DOHH2 (cell line): ENCODE data around the gene COL4A1.

Experiments used
- H3F3A ChIP-seq: fragments of 200-600 bp; sonication (generic), shearing (Covaris generic); 2 replicates; pipeline ENCODE4 v1.6.0; 2016; ENCODE audit warnings: antibody characterized with exemption, mild to moderate bottlenecking; ENCODE audit not compliant: control insufficient read depth, insufficient read depth
- H3K27ac ChIP-seq: fragments of 200-600 bp; sonication (generic); 2 replicates; pipeline ENCODE4 v1.5.1; 2014; ENCODE audit warnings: low read depth, mild to moderate bottlenecking, low read length, moderate library complexity
- H3K27me3 ChIP-seq: fragments of 200-600 bp; sonication (generic); 2 replicates; pipeline ENCODE4 v1.6.1; 2014; ENCODE audit warnings: mild to moderate bottlenecking, low read length, mixed read lengths; ENCODE audit not compliant: control insufficient read depth
- H3K36me3 ChIP-seq: fragments of 200-600 bp; sonication (generic); 2 replicates; pipeline ENCODE4 v1.6.1; 2014; ENCODE audit warnings: mild to moderate bottlenecking, low read length, moderate library complexity, mixed read lengths; ENCODE audit not compliant: control insufficient read depth
- H3K4me1 ChIP-seq: fragments of 200-600 bp; sonication (generic); 2 replicates; pipeline ENCODE4 v1.6.1; 2014; ENCODE audit warnings: mild to moderate bottlenecking, low read length, mixed read lengths; ENCODE audit not compliant: control insufficient read depth
- H3K4me2 ChIP-seq: fragments of 200-600 bp; sonication (generic); 2 replicates; pipeline ENCODE4 v1.6.0; 2014; ENCODE audit warnings: mild to moderate bottlenecking, low read length, moderate library complexity
- H3K4me3 ChIP-seq: fragments of 200-600 bp; sonication (generic); 2 replicates; pipeline ENCODE4 v1.5.1; 2014; ENCODE audit warnings: mild to moderate bottlenecking, low read length, mixed read lengths
- H3K79me2 ChIP-seq: fragments of 200-600 bp; sonication (generic); 2 replicates; pipeline ENCODE4 v1.6.1; 2014; ENCODE audit warnings: mild to moderate bottlenecking, low read length, mixed read lengths; ENCODE audit not compliant: control insufficient read depth
- H3K9me2 ChIP-seq: fragments of 200-600 bp; sonication (generic); replicated peaks from 2 replicates; pipeline ENCODE4 v1.6.1; 2014; ENCODE audit warnings: mild to moderate bottlenecking, low read length, mixed read lengths; ENCODE audit not compliant: control insufficient read depth
- H3K9me3 ChIP-seq: fragments of 200-600 bp; sonication (generic); 2 replicates; pipeline ENCODE4 v1.6.1; 2014; ENCODE audit warnings: antibody characterized with exemption, low read length, mixed read lengths; ENCODE audit not compliant: control insufficient read depth, insufficient read depth
- H4K20me1 ChIP-seq: fragments of 200-600 bp; sonication (generic); 2 replicates; pipeline ENCODE4 v1.6.0; 2014; ENCODE audit warnings: low read depth, mild to moderate bottlenecking, antibody characterized with exemption, low read length, moderate library complexity; ENCODE audit not compliant: control insufficient read depth, insufficient read depth
- CTCF ChIP-seq: fragments of 200-600 bp; sonication (generic); IDR thresholded peaks from one replicate; pipeline ENCODE4 v1.5.1; 2014; ENCODE audit warnings: antibody characterized with exemption, mild to moderate bottlenecking, low read depth, low read length; ENCODE audit not compliant: poor library complexity, severe bottlenecking
- EZH2phosphoT487 ChIP-seq: fragments of 200-600 bp; sonication (generic); IDR thresholded peaks from 2 replicates; pipeline ENCODE4 v1.6.1; 2017; ENCODE audit warnings: borderline replicate concordance, mild to moderate bottlenecking, antibody characterized with exemption, low read length, moderate library complexity, mixed read lengths

The COL4A1 gene

GRCh38 chr13:110170020-110170790, 136.8 kb downstream of the COL4A1 start:
- TF ChIP-seq CTCF (no peak), EZH2phosphoT487 (no peak)
- H3K4me1 ChIP-seq, result no peaks in the 10 kb centered on the region
- H3K27ac ChIP-seq, result no peak overlapping the region
- H3K9me2 ChIP-seq, result no peaks in the 10 kb centered on the region
- no peaks in the 10 kb centered on the region for H3F3A ChIP-seq
- H3K27me3 ChIP-seq, result no peaks in the 10 kb centered on the region
- no peaks in the 10 kb centered on the region for H4K20me1 ChIP-seq
- H3K4me3 ChIP-seq, result no peak overlapping the region
- H3K36me3 ChIP-seq, result no peaks in the 10 kb centered on the region
- no peaks in the 10 kb centered on the region for H3K79me2 ChIP-seq
- no peaks in the 10 kb centered on the region for H3K9me3 ChIP-seq
- H3K4me2 ChIP-seq, result no peak overlapping the region

GRCh38 chr13:110168999-110169933, 137.7 kb downstream of the COL4A1 start:
- Histone ChIP-seq H3K4me1 (no peaks in the 10 kb centered on the region), H3K4me3 (no peak overlapping the region), H3K9me2 (no peaks in the 10 kb centered on the region), H3K27ac (no peak overlapping the region), H3K36me3 (no peaks in the 10 kb centered on the region), H4K20me1 (no peaks in the 10 kb centered on the region), H3K79me2 (no peaks in the 10 kb centered on the region), H3F3A (no peaks in the 10 kb centered on the region), H3K27me3 (no peaks in the 10 kb centered on the region), H3K9me3 (no peaks in the 10 kb centered on the region), H3K4me2 (no peak overlapping the region)
- TF ChIP-seq EZH2phosphoT487 (no peak), CTCF (no peak)

- Histone ChIP-seq H4K20me1 (no peaks in the 10 kb centered on the region), H3K9me3 (no peaks in the 10 kb centered on the region), H3K4me1 (no peaks in the 10 kb centered on the region), H3K4me3 (no peak overlapping the region), H3K9me2 (no peaks in the 10 kb centered on the region), H3K79me2 (no peaks in the 10 kb centered on the region), H3F3A (no peaks in the 10 kb centered on the region), H3K36me3 (no peaks in the 10 kb centered on the region), H3K4me2 (no peak overlapping the region), H3K27ac (no peak overlapping the region), H3K27me3 (no peaks in the 10 kb centered on the region)
- no peak for TF ChIP-seq CTCF
- no peak for TF ChIP-seq EZH2phosphoT487
These were observed 140.4 kb downstream of the COL4A1 start for GRCh38 chr13:110166598-110166997.
